Motor neuron (in vitro differentiated cells): ENCODE measurements around the gene POLA1. TPM values are rescaled to one million over a fixed set of nuclear protein-coding genes. Genes with fewer than 3 reads are reported as not detected.
"Not testable (repeated sequence)": the region's sequence is repeated elsewhere in the genome, so short reads cannot be mapped to it uniquely, and the experiment has no call there.

Experiments used
- ATAC-seq, 8 experiments: fragments of 200-7000 bp; cut with Tn5 transposase; replicated peaks in 6 of 8; 2 replicates each; pipeline ENCODE4 v1.8.0; 2021; ENCODE audit warnings: mild to moderate bottlenecking in 8 of 8, moderate library complexity in 8 of 8
- H3K27ac ChIP-seq, 2 donors: fragments of 250-450 bp; sonication (Bioruptor Pico); 2 replicates each; pipeline ENCODE4 v1.9.0; 2021; ENCODE audit warnings: antibody characterized with exemption in 2 of 2, mild to moderate bottlenecking in 2 of 2, moderate library complexity in 1 of 2
- H3K4me1 ChIP-seq, 2 donors: fragments of 250-450 bp; sonication (Bioruptor Pico); replicated peaks in 1 of 2; 2 replicates each; pipeline ENCODE4 v1.6.1; 2021; ENCODE audit warnings: antibody characterized with exemption in 2 of 2, mild to moderate bottlenecking in 2 of 2, moderate library complexity in 1 of 2
- H3K4me3 ChIP-seq, 5 donors: fragments of 250-450 bp; sonication (Bioruptor Pico); 2 replicates each; pipeline ENCODE4 v1.9.0; 2021; ENCODE audit warnings: antibody characterized with exemption in 5 of 5, mild to moderate bottlenecking in 5 of 5, moderate library complexity in 4 of 5
- WGBS, 10 experiments: fragments of 450-650 bp; shearing (Covaris generic); methylation state at CpG; one replicate each; pipeline ENCODE4 v1.0.0; 2022; 5-methylcytosine and 5-hydroxymethylcytosine counted together
- in situ Hi-C, 9 experiments: fragments of 400-800 bp; cut with MboI; loops; one replicate each; pipeline ENCODE4 v1.15.0; 2021; ENCODE audit warnings: low sequenced_read_pairs in 9 of 9, low pct_unique_long_range_greater_than_20kb in 2 of 9; ENCODE audit not compliant: unreplicated experiment in 9 of 9
- total RNA-seq, 8 experiments: library from RNA; unstranded; fragments of 300-600 nt; gene quantifications; 2 replicates each; pipeline versions ENCODE4 v1.2.3 to v1.2.4, GENCODE V29; 2022

POLA1 gene
- total RNA-seq, 8 experiments from 2014 or later, result 7.8 to 23.6 (median 12.1) TPM

DNA sequence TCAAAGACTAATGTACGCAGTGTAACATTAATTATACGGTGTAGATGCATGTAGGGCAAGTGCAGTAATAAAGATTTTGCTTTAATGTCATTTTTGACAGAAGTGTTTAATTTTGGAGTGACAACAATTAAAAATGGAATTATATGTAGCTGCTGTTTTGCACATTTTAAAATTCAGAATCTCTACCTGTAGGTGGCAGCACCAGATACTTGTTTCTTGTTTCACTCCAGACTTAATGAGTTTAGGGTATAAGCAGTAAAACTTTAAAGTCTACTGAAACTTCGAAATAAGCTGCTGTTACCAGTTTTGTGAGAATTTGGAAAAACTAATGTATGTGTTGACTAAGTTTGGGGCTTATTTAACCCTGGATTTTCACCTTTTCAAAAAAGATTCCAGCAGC lies 144.9 kb downstream of the POLA1 start:
- H3K27ac ChIP-seq, result no peak overlapping the region
- in situ Hi-C loops, result loop anchor here in 3 of 9 experiments (10.0 to 25.0 kb wide), 2 partner anchors 174 to 306 kb away; partner anchors contain the start of gene ARX (in 2 of the 3)
- peak in 1 of 8 experiments; percentile 23 for ATAC-seq
- no peaks in the 10 kb centered on the region for H3K4me1 ChIP-seq
- H3K4me3 ChIP-seq, result no peak overlapping the region
- WGBS, 10 experiments, result 0 to 92% (median 63%) methylated on average over 1 to 3 of the region's 3 CpGs; no CpG with 5 or more reads in 5 of the 10 experiments

DNA sequence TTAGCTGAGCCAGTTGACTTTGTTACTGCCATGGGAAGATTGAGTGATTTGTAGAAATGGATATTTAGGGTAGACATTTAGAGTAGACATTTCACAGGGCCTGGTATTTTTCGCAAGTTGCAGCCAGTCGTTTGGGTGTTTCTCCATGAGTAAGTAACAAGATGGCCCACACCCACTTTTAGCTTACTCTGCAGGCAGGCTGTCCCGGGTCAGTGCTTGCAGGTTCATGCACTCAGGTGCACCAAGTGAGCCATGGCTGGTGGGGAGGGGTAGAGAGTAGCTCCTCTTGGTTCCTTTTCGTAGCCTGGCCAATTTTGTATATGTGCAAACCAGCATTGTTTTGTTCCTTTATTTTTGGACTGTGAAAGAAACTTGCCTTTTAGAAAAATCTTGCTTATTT lies 145.6 kb downstream of the POLA1 start:
- peak in 1 of 8 experiments; percentile 43 for ATAC-seq
- 50 to 91% methylated on average over 2 to 4 of the region's 4 CpGs; no CpG with 5 or more reads in 8 of the 10 experiments for WGBS, 10 experiments
- Histone ChIP-seq H3K4me1 (no peaks in the 10 kb centered on the region), H3K27ac (no peak overlapping the region), H3K4me3 (no peak overlapping the region)
- in situ Hi-C loops, result loop anchor here in 3 of 9 experiments (10.0 to 25.0 kb wide), 2 partner anchors 173 to 305 kb away; partner anchors contain the start of gene ARX (in 2 of the 3)

DNA sequence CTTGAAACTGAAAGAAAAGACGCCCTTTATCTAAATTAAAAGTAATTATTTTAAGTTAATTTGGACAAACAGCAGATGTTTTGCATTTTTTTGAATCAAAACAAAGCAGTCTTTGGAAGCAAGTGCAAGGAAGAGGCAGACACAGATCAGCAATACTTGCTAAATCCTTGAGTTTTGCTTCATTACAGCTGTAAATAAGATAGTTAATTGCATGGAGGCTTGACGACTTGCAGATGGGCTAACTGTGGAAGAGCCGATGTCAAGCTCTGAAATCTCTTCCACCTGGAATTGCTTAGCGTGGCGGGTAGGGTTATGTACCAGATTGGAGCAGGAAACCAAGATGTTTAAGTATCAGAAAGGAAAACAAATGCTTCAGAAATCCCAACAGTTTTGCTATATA lies 148.8 kb downstream of the POLA1 start:
- in situ Hi-C loops, result loop anchor here in 2 of 9 experiments (25.0 kb wide), 1 partner anchor 170 kb away; the partner anchor contains the start of gene ARX (in 2 of the 2)
- H3K27ac ChIP-seq, result no peak overlapping the region
- 4 to 100% (median 88%) methylated on average over 1 to 5 of the region's 5 CpGs; no CpG with 5 or more reads in 5 of the 10 experiments for WGBS, 10 experiments
- no peaks in the 10 kb centered on the region for H3K4me1 ChIP-seq
- H3K4me3 ChIP-seq, result no peak overlapping the region
- ATAC-seq, result no peak

DNA sequence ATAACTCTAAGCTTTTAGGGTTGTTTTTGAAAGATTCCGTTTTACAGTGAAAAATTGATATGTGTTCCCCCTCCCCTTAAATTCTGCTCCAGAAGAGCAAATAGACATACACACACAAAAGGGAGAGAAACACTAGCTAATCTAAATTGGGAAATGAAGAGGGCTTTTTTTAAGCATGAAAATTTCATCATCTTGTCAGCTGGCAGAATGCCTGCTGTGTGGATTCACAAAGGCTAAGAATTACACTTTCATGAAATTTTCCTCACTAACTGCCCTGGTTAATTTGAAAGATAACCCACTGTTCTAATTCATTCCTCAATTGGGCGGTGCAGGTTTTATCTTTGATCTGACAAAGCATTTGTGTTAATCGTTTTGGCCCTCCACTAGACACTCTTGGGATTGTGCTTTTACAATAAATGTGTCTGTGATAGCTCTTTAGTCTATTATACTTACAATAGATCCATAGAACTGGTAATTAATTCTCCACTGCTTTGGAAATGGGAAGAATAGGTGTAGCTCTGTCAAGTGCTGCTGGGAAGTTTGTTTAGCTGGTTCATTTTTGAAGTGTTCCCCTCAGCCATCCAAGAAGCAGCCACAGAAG lies 152.9 kb downstream of the POLA1 start:
- Histone ChIP-seq H3K27ac (no peak overlapping the region), H3K4me1 (no peaks in the 10 kb centered on the region), H3K4me3 (no peak overlapping the region)
- peak in 4 of 8 experiments; percentile 24 to 68 (median 46) for ATAC-seq
- WGBS, 10 experiments, result 14 to 100% (median 71%) methylated on average over 1 to 3 of the region's 3 CpGs; no CpG with 5 or more reads in 4 of the 10 experiments
- in situ Hi-C loops, result loop anchor here in 2 of 9 experiments (25.0 kb wide), 1 partner anchor 166 kb away; the partner anchor contains the start of gene ARX (in 2 of the 2)

DNA sequence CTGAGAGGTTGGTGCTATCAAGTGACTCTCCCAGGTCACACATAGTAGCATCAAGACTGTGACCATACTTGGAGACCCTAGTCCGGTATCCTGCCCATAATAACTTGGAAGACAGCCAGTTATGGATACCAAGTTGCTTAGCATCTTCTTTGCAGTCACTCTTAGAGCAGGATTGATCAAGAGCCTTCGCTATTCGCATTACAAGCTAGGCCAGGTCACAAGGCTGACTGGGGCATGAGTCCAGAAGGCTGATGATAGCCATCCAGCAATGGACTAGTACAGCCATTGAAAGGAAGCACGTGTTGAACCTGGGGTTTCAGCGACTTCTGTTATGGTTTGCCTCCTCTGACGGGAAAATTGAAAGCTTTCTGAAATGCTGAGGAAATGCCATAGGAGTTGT lies 157.6 kb downstream of the POLA1 start:
- no peak overlapping the region for H3K27ac ChIP-seq
- in situ Hi-C loops, result no loop called here
- WGBS, 10 experiments, result 51 to 96% (median 72%) methylated on average over 2 to 6 of the region's 6 CpGs; no CpG with 5 or more reads in 6 of the 10 experiments

DNA sequence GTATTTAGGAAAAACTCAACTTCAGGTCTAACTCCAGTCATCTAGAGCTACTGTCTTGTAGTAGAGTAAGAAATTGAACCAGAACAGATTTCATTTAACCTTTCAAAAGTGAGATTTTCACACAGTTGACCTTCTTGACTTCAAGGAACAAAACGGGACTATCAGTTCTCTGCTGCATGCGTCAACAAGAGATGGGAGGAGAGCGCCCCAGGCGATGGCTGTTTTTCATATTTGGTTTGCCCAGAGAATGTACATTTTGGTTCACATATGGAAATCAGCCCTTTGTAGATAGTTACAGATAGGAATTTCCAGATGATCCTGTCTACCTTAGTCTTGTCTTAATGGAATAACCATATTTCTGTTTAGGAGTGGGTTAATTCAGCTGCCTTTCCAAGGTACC lies 158.1 kb downstream of the POLA1 start:
- peak in 3 of 8 experiments; percentile 81 to 91 (median 89) for ATAC-seq
- no peaks in the 10 kb centered on the region for H3K4me1 ChIP-seq
- in situ Hi-C loops, result no loop called here
- no peak overlapping the region for H3K27ac ChIP-seq
- no peak overlapping the region for H3K4me3 ChIP-seq
- 82 to 97% methylated on average over 2 to 4 of the region's 4 CpGs; no CpG with 5 or more reads in 8 of the 10 experiments for WGBS, 10 experiments

More for the DNA sequence above, 157.6 kb downstream of the POLA1 start:
- ATAC-seq, result peak in 3 of 8 experiments; percentile 45 to 70 (median 70)
- Histone ChIP-seq H3K4me3 (no peak overlapping the region), H3K4me1 (no peaks in the 10 kb centered on the region)

DNA sequence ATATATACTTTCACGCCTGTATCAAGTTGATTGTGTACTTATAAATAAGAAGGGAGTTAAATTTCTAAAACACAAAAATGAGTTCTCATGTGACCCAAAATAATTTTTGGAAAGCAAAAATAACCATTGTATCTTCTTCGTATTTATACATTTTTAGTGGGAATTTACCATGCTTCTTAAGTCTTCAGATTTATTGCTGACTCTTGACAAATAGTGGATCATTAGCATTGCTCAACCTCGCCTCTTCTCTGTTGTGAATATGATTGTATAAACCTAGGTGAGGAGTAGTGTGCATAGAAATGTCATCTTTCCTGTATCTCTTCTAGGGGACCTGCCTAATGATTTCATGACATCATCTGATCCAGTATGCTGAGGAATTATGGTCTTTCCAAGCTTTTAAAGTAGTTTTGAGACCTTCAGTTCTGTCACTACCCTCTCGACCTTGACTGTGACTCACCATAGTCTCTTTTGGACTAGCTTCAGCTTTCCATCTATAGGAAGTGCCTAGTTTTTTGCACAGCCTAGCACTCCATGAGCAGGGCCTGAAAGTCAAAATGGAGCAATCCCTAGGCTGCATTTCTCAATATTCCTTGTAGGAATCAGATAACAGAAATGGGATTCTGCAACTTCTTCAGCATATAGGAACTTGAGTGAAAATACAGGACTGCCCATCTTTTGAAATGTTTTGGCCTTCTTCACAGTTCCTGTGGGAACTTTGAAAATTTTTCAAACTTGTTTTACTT lies 164.5 kb downstream of the POLA1 start:
- 44 to 100% (median 88%) methylated on average over 1 to 4 of the region's 4 CpGs; no CpG with 5 or more reads in 3 of the 10 experiments for WGBS, 10 experiments
- H3K27ac ChIP-seq, result no peak overlapping the region
- in situ Hi-C loops, result no loop called here
- ATAC-seq, result peak in 1 of 8 experiments; percentile 42
- H3K4me3 ChIP-seq, result no peak overlapping the region
- no peaks in the 10 kb centered on the region for H3K4me1 ChIP-seq

DNA sequence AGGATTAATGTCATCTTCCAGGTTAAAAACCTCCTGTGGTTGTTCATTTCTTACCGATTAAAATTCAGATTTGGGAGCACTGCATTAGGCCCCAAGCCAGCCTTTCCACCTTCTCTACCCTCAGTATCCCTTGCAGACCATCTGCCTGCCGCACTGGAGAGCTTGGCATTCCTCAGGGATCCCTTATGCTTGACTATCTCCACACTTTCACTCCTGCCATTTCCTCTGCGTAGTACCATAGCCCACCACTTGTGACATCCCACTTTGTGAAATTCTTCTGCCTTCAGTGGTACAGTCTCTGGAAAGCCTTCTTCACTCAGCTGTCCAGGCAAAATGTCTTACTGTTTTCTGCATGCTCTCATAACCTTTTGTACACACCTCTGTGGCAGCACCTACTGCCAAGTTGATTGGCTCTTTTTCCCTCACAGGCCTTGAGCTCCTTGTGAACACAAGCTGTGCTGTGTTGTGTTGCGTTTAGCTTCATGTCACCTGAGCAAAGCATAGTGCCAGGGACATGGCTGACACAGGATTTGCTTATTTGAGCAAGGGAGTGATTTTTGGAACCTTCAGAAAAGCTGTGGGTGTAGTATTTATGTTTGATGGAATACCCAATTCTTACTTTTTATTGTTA lies 165.6 kb downstream of the POLA1 start:
- Histone ChIP-seq H3K4me3 (no peak overlapping the region), H3K27ac (no peak overlapping the region), H3K4me1 (no peaks in the 10 kb centered on the region)
- ATAC-seq, result no peak
- WGBS, 10 experiments, result 53 to 100% (median 82%) methylated on average over 2 to 4 of the region's 4 CpGs; no CpG with 5 or more reads in 6 of the 10 experiments
- in situ Hi-C loops, result no loop called here

DNA sequence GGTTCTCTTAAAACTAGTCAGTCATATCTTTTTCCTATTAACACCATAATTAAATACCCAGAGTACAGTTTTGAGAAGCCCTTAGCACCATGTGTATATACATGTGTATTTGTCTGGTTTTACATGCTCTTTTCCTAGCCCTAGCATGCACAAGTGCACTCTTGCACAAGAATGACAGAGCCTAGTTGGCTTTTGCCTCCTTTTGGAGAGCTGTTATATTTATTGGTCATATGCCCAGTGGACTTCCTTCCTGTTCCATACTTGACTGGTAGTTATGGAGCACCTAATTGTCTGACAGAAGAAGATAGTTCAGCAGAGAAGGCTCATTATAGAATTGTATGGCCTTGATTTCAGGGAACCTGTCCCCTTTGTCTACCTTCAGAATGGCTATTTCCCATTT lies 166.4 kb downstream of the POLA1 start:
- H3K27ac ChIP-seq, result no peak overlapping the region
- ATAC-seq, result no peak

DNA sequence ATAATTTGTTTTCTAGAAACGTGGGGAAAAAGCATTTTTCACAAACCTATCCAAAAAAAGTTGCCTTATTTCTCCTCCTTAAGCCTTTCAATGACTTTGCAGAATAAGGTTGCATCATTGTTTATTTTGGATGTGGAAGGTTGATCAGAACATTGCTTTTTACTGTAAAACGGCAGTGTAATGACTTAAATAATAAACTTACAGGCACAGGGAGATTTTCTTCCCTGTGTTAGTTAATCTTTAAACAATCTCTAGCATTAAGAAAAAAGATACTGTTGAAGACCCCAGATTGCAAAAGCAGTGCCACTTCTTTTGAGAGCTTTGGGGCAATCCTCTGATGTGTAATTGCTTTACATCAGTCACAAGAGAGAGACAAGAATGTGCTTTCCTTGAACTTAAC lies 168.6 kb downstream of the POLA1 start:
- WGBS, 10 experiments, result 21 to 78% (median 42%) methylated on average over 1 to 2 of the region's 2 CpGs; no CpG with 5 or more reads in 6 of the 10 experiments
- peak in 1 of 8 experiments; percentile 14 for ATAC-seq
- no peak overlapping the region for H3K4me3 ChIP-seq
- no peak overlapping the region for H3K27ac ChIP-seq
- in situ Hi-C loops, result no loop called here
- no peaks in the 10 kb centered on the region for H3K4me1 ChIP-seq

More for the DNA sequence above, 166.4 kb downstream of the POLA1 start:
- no peak overlapping the region for H3K4me3 ChIP-seq
- H3K4me1 ChIP-seq, result no peaks in the 10 kb centered on the region
- in situ Hi-C loops, result no loop called here

DNA sequence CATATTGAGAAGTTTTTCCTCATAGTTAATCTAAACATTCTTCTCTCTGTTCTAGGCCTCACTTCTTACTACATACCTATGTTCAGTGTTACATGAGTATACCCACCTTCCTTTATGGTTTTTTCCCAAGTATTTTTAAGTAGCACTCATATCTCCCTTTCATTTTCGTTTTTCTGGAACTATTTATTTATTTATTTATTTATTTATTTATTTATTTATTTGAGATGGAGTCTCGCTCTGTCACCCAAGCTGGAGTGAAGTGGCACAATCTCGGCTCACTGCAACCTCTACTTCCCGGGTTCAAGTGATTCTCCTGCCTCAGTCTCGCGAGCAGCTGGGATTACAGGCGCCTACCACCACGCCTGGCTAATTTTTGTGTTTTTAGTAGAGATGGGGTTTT lies 170.1 kb downstream of the POLA1 start:
- H3K4me1 ChIP-seq, H3K4me3 ChIP-seq, in situ Hi-C loops, H3K27ac ChIP-seq, ATAC-seq: not testable (repeated sequence)
- 73 to 100% (median 100%) methylated on average over 1 to 7 of the region's 8 CpGs; no CpG with 5 or more reads in 4 of the 10 experiments for WGBS, 10 experiments

DNA sequence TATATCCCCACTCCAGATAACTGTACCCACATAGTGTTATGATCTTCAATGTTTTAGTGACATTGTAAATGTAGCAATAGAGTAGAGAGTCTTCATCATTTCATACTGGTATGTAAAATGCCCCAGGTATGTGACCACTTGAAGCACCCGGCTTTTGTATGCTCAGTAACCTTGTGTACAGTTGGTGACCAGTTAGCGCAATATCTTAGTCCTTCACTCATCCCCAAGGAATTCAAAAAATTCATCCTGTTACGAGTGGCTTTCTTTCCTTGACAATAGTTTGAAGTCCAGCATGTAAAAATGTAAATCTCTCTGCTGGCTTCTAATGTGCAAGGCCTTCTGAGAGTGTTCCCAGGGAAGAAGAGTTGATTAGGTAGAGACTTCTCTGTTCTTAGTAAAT lies 176.4 kb downstream of the POLA1 start:
- Histone ChIP-seq H3K27ac (no peak overlapping the region), H3K4me3 (no peak overlapping the region), H3K4me1 (no peaks in the 10 kb centered on the region)
- in situ Hi-C loops, result no loop called here
- no peak for ATAC-seq
- 61 to 100% (median 90%) methylated on average over 1 to 3 of the region's 3 CpGs; no CpG with 5 or more reads in 5 of the 10 experiments for WGBS, 10 experiments
